ENCODE measurements around the gene ARHGAP10.

Gene ARHGAP10

DNA sequence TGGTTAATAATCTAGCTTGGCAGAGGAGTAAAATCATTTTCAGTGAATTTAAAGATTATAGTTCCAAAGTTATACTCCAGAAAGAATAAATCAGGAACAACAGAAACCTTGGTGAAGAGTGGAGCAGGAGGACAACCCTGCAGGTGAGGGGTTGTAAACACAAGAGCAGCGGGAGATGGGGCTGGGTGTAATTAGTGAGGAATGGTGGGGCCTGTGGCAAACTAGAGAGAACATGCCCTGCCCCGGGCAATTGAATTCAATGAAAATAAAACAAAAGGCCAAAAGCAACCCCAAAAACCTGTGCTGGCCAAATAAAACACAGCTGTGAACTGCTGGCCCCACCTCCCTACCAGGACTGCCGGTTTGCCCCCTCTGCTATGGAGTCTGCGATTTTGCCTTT is 385.1 kb downstream of the ARHGAP10 start:
- no peaks in the 10 kb centered on the region for H3K36me3 ChIP-seq (replicated peaks in 1 of 2; ENCODE audit: control insufficient read depth in 2 of 2, insufficient read depth in 2 of 2, low read length in 2 of 2)
- no peak overlapping the region for H2BK120ac ChIP-seq (ENCODE audit: low read depth, low read length)
- no peak overlapping the region for H2AFZ ChIP-seq (ENCODE audit: low read length)
- H3K79me1 ChIP-seq (ENCODE audit: low read depth, low read length) = no peaks in the 10 kb centered on the region
- DNase-seq (ENCODE audit: low spot score) = no peak
- no peaks in the 10 kb centered on the region for H3K4me1 ChIP-seq (ENCODE audit: control insufficient read depth in 2 of 2, insufficient read depth in 1 of 2, low read depth in 1 of 2, low read length in 2 of 2)
- H4K91ac ChIP-seq (ENCODE audit: low read depth, low read length, poor library complexity) = no peak overlapping the region
- no peak overlapping the region for H3K4me3 ChIP-seq (ENCODE audit: low read length in 2 of 2)
- H3K27me3 ChIP-seq (ENCODE audit: control insufficient read depth in 3 of 3, insufficient read depth in 3 of 3, low read depth in 1 of 3, low read length in 3 of 3) = no peaks in the 10 kb centered on the region
- WGBS, 2 donors (ENCODE audit: extremely low coverage in 2 of 2, insufficient read length in 2 of 2, insufficient replicate concordance in 1 of 2) = no CpG with 5 or more reads among the region's 4 CpGs
- no peaks in the 10 kb centered on the region for H3K9me3 ChIP-seq (replicated peaks in 1 of 2; ENCODE audit: control insufficient read depth in 2 of 2, insufficient read depth in 1 of 2, low read depth in 1 of 2, low read length in 2 of 2)
- no peak overlapping the region for H4K8ac ChIP-seq (ENCODE audit: low read depth, low read length)
- no peak overlapping the region for H3K4ac ChIP-seq (ENCODE audit: low read length)
- no peak overlapping the region for H2BK15ac ChIP-seq (ENCODE audit: low read length)
- no peak overlapping the region for H2BK5ac ChIP-seq (ENCODE audit: low read length)
- no peak overlapping the region for H3K27ac ChIP-seq (replicated peaks; ENCODE audit: low read length)
- no peak overlapping the region for H3K14ac ChIP-seq (ENCODE audit: low read length)
- no peak overlapping the region for H3K18ac ChIP-seq (ENCODE audit: low read length)
- no peak overlapping the region for H2BK12ac ChIP-seq (ENCODE audit: low read length)
- H3K9ac ChIP-seq (ENCODE audit: low read depth, low read length, poor library complexity) = no peak overlapping the region
- no peak overlapping the region for H3K23ac ChIP-seq (ENCODE audit: low read depth, low read length, poor library complexity)
- no peak overlapping the region for H2AK5ac ChIP-seq (ENCODE audit: low read depth, low read length)
- H3K4me2 ChIP-seq (ENCODE audit: insufficient read depth, low read length, poor library complexity, severe bottlenecking) = no peak overlapping the region

DNA sequence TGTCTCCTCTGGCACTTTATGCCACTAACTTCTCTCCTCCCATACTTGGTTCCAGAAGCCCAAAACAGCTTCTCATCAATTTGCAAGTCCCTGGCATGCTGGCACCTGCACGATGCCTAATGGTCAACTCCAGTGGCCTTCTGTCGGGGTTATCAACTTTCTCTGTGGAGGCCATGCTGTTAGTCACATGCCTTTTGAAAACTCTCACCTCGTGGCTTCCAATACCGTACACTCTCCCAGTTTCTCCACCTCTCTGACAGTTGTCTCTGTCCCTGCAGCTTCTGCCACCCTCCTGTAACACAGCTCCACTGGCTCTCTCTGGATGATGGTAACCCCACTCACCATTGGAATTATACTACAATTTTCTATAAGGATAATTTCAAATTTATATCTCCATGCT is 386.3 kb downstream of the ARHGAP10 start:
- no peak overlapping the region for H3K9ac ChIP-seq (ENCODE audit: low read depth, low read length, poor library complexity)
- no peaks in the 10 kb centered on the region for H3K9me3 ChIP-seq (replicated peaks in 1 of 2; ENCODE audit: control insufficient read depth in 2 of 2, insufficient read depth in 1 of 2, low read depth in 1 of 2, low read length in 2 of 2)
- no peak overlapping the region for H2AFZ ChIP-seq (ENCODE audit: low read length)
- no peak for DNase-seq (ENCODE audit: low spot score)
- no CpG with 5 or more reads among the region's 4 CpGs for WGBS, 2 donors (ENCODE audit: extremely low coverage in 2 of 2, insufficient read length in 2 of 2, insufficient replicate concordance in 1 of 2)
- H4K91ac ChIP-seq (ENCODE audit: low read depth, low read length, poor library complexity) = no peak overlapping the region
- H3K27me3 ChIP-seq (ENCODE audit: control insufficient read depth in 3 of 3, insufficient read depth in 3 of 3, low read depth in 1 of 3, low read length in 3 of 3) = no peaks in the 10 kb centered on the region
- H3K4me1 ChIP-seq (ENCODE audit: control insufficient read depth in 2 of 2, insufficient read depth in 1 of 2, low read depth in 1 of 2, low read length in 2 of 2) = no peaks in the 10 kb centered on the region
- no peaks in the 10 kb centered on the region for H3K79me1 ChIP-seq (ENCODE audit: low read depth, low read length)
- no peak overlapping the region for H3K14ac ChIP-seq (ENCODE audit: low read length)
- H4K8ac ChIP-seq (ENCODE audit: low read depth, low read length) = no peak overlapping the region
- H2BK5ac ChIP-seq (ENCODE audit: low read length) = no peak overlapping the region
- H3K23ac ChIP-seq (ENCODE audit: low read depth, low read length, poor library complexity) = no peak overlapping the region
- H3K4me2 ChIP-seq (ENCODE audit: insufficient read depth, low read length, poor library complexity, severe bottlenecking) = no peak overlapping the region
- no peaks in the 10 kb centered on the region for H3K36me3 ChIP-seq (replicated peaks in 1 of 2; ENCODE audit: control insufficient read depth in 2 of 2, insufficient read depth in 2 of 2, low read length in 2 of 2)
- H3K18ac ChIP-seq (ENCODE audit: low read length) = no peak overlapping the region
- H2BK120ac ChIP-seq (ENCODE audit: low read depth, low read length) = no peak overlapping the region
- H3K4me3 ChIP-seq (ENCODE audit: low read length in 2 of 2) = no peak overlapping the region
- no peak overlapping the region for H3K27ac ChIP-seq (replicated peaks; ENCODE audit: low read length)
- no peak overlapping the region for H2AK5ac ChIP-seq (ENCODE audit: low read depth, low read length)
- no peak overlapping the region for H3K4ac ChIP-seq (ENCODE audit: low read length)
- no peak overlapping the region for H2BK15ac ChIP-seq (ENCODE audit: low read length)
- H2BK12ac ChIP-seq (ENCODE audit: low read length) = no peak overlapping the region

DNA sequence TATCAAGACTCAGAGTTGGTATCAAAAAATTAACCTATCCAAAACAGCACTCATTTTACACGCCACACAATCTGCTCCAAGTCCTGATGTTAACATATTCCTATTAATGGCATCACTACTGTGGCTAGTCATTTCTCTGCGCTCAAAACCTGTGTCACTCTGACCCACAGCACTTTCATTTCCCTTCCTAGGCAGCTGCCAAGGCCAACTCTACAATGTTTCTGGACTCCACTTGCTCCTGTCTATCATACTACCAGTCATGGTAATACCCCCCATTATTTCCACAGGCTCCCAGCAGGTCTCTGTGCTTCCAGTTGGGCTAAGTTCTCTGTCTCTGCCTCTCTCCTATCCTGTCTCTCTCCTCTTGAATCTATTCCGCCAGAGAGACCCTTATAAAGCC is 386.7 kb downstream of the ARHGAP10 start:
- Histone ChIP-seq H3K14ac (ENCODE audit: low read length) (no peak overlapping the region), H2BK120ac (ENCODE audit: low read depth, low read length) (no peak overlapping the region), H3K27ac (replicated peaks; ENCODE audit: low read length) (no peak overlapping the region), H3K27me3 (ENCODE audit: control insufficient read depth in 3 of 3, insufficient read depth in 3 of 3, low read depth in 1 of 3, low read length in 3 of 3) (no peaks in the 10 kb centered on the region), H3K4me1 (ENCODE audit: control insufficient read depth in 2 of 2, insufficient read depth in 1 of 2, low read depth in 1 of 2, low read length in 2 of 2) (no peaks in the 10 kb centered on the region), H2AFZ (ENCODE audit: low read length) (no peak overlapping the region), H2AK5ac (ENCODE audit: low read depth, low read length) (no peak overlapping the region), H3K4me2 (ENCODE audit: insufficient read depth, low read length, poor library complexity, severe bottlenecking) (no peak overlapping the region), H4K91ac (ENCODE audit: low read depth, low read length, poor library complexity) (no peak overlapping the region), H3K79me1 (ENCODE audit: low read depth, low read length) (no peaks in the 10 kb centered on the region), H3K9ac (ENCODE audit: low read depth, low read length, poor library complexity) (no peak overlapping the region), H3K4ac (ENCODE audit: low read length) (no peak overlapping the region), H3K9me3 (replicated peaks in 1 of 2; ENCODE audit: control insufficient read depth in 2 of 2, insufficient read depth in 1 of 2, low read depth in 1 of 2, low read length in 2 of 2) (no peaks in the 10 kb centered on the region), H3K18ac (ENCODE audit: low read length) (no peak overlapping the region), H3K4me3 (ENCODE audit: low read length in 2 of 2) (no peak overlapping the region), H4K8ac (ENCODE audit: low read depth, low read length) (no peak overlapping the region), H2BK5ac (ENCODE audit: low read length) (no peak overlapping the region), H2BK15ac (ENCODE audit: low read length) (no peak overlapping the region), H3K36me3 (replicated peaks in 1 of 2; ENCODE audit: control insufficient read depth in 2 of 2, insufficient read depth in 2 of 2, low read length in 2 of 2) (no peaks in the 10 kb centered on the region), H2BK12ac (ENCODE audit: low read length) (no peak overlapping the region), H3K23ac (ENCODE audit: low read depth, low read length, poor library complexity) (no peak overlapping the region)
- DNase-seq (ENCODE audit: low spot score) = no peak
- WGBS, 2 donors (ENCODE audit: extremely low coverage in 2 of 2, insufficient read length in 2 of 2, insufficient replicate concordance in 1 of 2) = no CpG with 5 or more reads among the region's 3 CpGs

DNA sequence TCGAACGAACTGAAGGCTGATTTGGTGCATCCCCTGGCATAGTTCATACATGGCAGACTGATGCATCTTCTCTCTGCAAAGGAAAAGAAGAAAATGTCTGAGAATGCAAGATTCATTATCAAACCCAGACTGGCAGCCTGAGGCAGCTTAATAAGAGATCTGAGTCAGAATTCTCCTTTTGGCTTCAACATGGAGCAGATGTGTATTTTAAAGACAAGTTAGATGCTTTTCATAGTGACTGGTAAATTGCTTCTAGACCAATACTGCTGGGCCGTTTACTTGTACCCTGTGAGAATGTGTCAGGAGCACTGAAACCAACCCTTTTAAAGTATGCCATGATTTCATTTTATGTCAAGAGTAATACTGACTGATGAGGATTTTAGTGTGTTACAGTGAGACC is 388.3 kb downstream of the ARHGAP10 start:
- Histone ChIP-seq H3K4me3 (ENCODE audit: low read length in 2 of 2) (no peak overlapping the region), H3K18ac (ENCODE audit: low read length) (no peak overlapping the region), H2AK5ac (ENCODE audit: low read depth, low read length) (no peak overlapping the region), H4K8ac (ENCODE audit: low read depth, low read length) (no peak overlapping the region), H3K4me2 (ENCODE audit: insufficient read depth, low read length, poor library complexity, severe bottlenecking) (no peak overlapping the region), H3K27ac (replicated peaks; ENCODE audit: low read length) (no peak overlapping the region), H2BK12ac (ENCODE audit: low read length) (no peak overlapping the region), H2AFZ (ENCODE audit: low read length) (no peak overlapping the region), H3K27me3 (ENCODE audit: control insufficient read depth in 3 of 3, insufficient read depth in 3 of 3, low read depth in 1 of 3, low read length in 3 of 3) (no peaks in the 10 kb centered on the region), H2BK120ac (ENCODE audit: low read depth, low read length) (no peak overlapping the region), H2BK15ac (ENCODE audit: low read length) (no peak overlapping the region), H3K36me3 (replicated peaks in 1 of 2; ENCODE audit: control insufficient read depth in 2 of 2, insufficient read depth in 2 of 2, low read length in 2 of 2) (no peaks in the 10 kb centered on the region), H3K79me1 (ENCODE audit: low read depth, low read length) (no peaks in the 10 kb centered on the region), H3K9me3 (replicated peaks in 1 of 2; ENCODE audit: control insufficient read depth in 2 of 2, insufficient read depth in 1 of 2, low read depth in 1 of 2, low read length in 2 of 2) (peaks cover 0 to 1% of the 10 kb centered on the region in 2 donors), H3K14ac (ENCODE audit: low read length) (no peak overlapping the region), H3K9ac (ENCODE audit: low read depth, low read length, poor library complexity) (no peak overlapping the region), H2BK5ac (ENCODE audit: low read length) (no peak overlapping the region), H4K91ac (ENCODE audit: low read depth, low read length, poor library complexity) (no peak overlapping the region), H3K4me1 (ENCODE audit: control insufficient read depth in 2 of 2, insufficient read depth in 1 of 2, low read depth in 1 of 2, low read length in 2 of 2) (no peaks in the 10 kb centered on the region), H3K23ac (ENCODE audit: low read depth, low read length, poor library complexity) (no peak overlapping the region), H3K4ac (ENCODE audit: low read length) (no peak overlapping the region)
- DNase-seq (ENCODE audit: low spot score) = no peak
- no CpG with 5 or more reads among the region's 3 CpGs for WGBS, 2 donors (ENCODE audit: extremely low coverage in 2 of 2, insufficient read length in 2 of 2, insufficient replicate concordance in 1 of 2)
